OCI-LY7 (cell line): ENCODE measurements around the gene RNF25. TPM values are rescaled to one million over a fixed set of nuclear protein-coding genes. Genes with fewer than 3 reads are reported as not detected.

Experiments used
- BruUV-seq: library from RNA; stranded (reverse); fragments of 400-500 nt; replicated peaks from 2 replicates; lab custom pipeline; 2021; lab: Mats Ljungman, UMichigan
- CTCF ChIA-PET: fragments of 300-600 bp; sonication (Branson Sonifier 250); formaldehyde crosslinking; loops from one replicate; lab custom pipeline; 2022; ENCODE audit warnings: antibody characterized with exemption; ENCODE audit not compliant: unreplicated experiment; lab: Charles Lee
- POLR2A ChIA-PET: fragments of 300-600 bp; sonication (Branson Sonifier 250); formaldehyde crosslinking; loops from one replicate; lab custom pipeline; 2022; ENCODE audit warnings: antibody characterized with exemption; lab: Charles Lee
- DNase-seq: peaks from one replicate; pipeline ENCODE4 v3.0.0-alpha.2; 2015; ENCODE audit warnings: low spot score
- H2AFZ ChIP-seq: fragments of 200-600 bp; sonication (generic), shearing (Covaris generic); 2 replicates; pipeline ENCODE4 v1.6.1; 2014; ENCODE audit warnings: mild to moderate bottlenecking, antibody characterized with exemption, low read length, moderate library complexity
- H3K27ac ChIP-seq: fragments of 200-600 bp; sonication (generic); 2 replicates; pipeline ENCODE4 v1.5.1; 2014; ENCODE audit warnings: mixed run types, low read depth, mild to moderate bottlenecking, moderate library complexity, low read length, inconsistent platforms; ENCODE audit not compliant: poor library complexity, severe bottlenecking
- H3K36me3 ChIP-seq: fragments of 200-600 bp; sonication (generic); 2 replicates; pipeline ENCODE4 v1.6.1; 2014; ENCODE audit warnings: mild to moderate bottlenecking, antibody characterized with exemption, low read length, moderate library complexity, mixed read lengths; ENCODE audit not compliant: insufficient read depth
- H3K4me1 ChIP-seq: fragments of 200-600 bp; sonication (generic); 2 replicates; pipeline ENCODE4 v1.5.1; 2014; ENCODE audit warnings: mild to moderate bottlenecking, low read length; ENCODE audit not compliant: insufficient read depth, poor library complexity, severe bottlenecking
- H3K4me2 ChIP-seq: fragments of 200-600 bp; sonication (generic); 2 replicates; pipeline ENCODE4 v1.6.1; 2014; ENCODE audit warnings: mild to moderate bottlenecking, low read length
- H3K4me3 ChIP-seq: fragments of 200-600 bp; sonication (generic); 2 replicates; pipeline ENCODE4 v1.5.1; 2014; ENCODE audit warnings: mild to moderate bottlenecking, low read depth, low read length; ENCODE audit not compliant: poor library complexity, severe bottlenecking
- H3K79me2 ChIP-seq: fragments of 200-600 bp; sonication (generic); 2 replicates; pipeline ENCODE4 v1.6.1; 2016; ENCODE audit warnings: low read depth, mild to moderate bottlenecking, low read length, moderate library complexity, mixed read lengths; ENCODE audit not compliant: insufficient read depth
- H3K9me2 ChIP-seq: fragments of 200-600 bp; sonication (generic); 2 replicates; pipeline ENCODE4 v1.6.1; 2016; ENCODE audit warnings: mild to moderate bottlenecking, low read length, mixed read lengths; ENCODE audit not compliant: insufficient read depth
- H3K9me3 ChIP-seq: fragments of 200-600 bp; sonication (generic); 2 replicates; pipeline ENCODE4 v1.6.1; 2014; ENCODE audit warnings: mild to moderate bottlenecking, mixed run types, low read length, mixed read lengths
- H4K20me1 ChIP-seq: fragments of 200-600 bp; sonication (generic); 2 replicates; pipeline ENCODE4 v1.6.1; 2014; ENCODE audit warnings: mild to moderate bottlenecking, antibody characterized with exemption, low read length, moderate library complexity, mixed read lengths; ENCODE audit not compliant: insufficient read depth
- CTCF ChIP-seq: fragments of 200-600 bp; sonication (generic); conservative IDR thresholded peaks from 2 replicates; pipeline ENCODE4 v1.5.1; 2014; ENCODE audit warnings: mild to moderate bottlenecking, antibody characterized with exemption, low read length, moderate library complexity, mixed read lengths
- EZH2phosphoT487 ChIP-seq: fragments of 200-600 bp; sonication (generic); IDR thresholded peaks from 2 replicates; pipeline ENCODE4 v1.6.1; 2018; ENCODE audit warnings: low read depth, borderline replicate concordance, mild to moderate bottlenecking, mixed run types, antibody characterized with exemption, low read length, moderate library complexity, mixed read lengths
- intact Hi-C: fragments of 100-400 bp; cut with micrococcal nuclease; formaldehyde crosslinking; loops from one replicate; pipeline ENCODE4 v1.10.0; 2022; ENCODE audit not compliant: unreplicated experiment
- total RNA-seq, 2 experiments: library from RNA; depleted of rRNA in 1 of 2; stranded (reverse); fragments of >200 nt in 1 of 2; shearing (Covaris generic) in 1 of 2; gene quantifications; 2 replicates each; pipeline ENCODE4 v1.2.3, GENCODE V29; 2014 to 2022

Gene RNF25
- total RNA-seq, 2 experiments from 2014 or later = 24.0 to 25.8 TPM

- intact Hi-C loops = loop anchor here (1.0 to 5.0 kb wide), 4 partner anchors 12 to 188 kb away; partner anchors contain the start of genes CNOT9, TTLL4 and USP37
- ChIA-PET POLR2A (interaction anchor here (0.6 to 5.4 kb wide), 13 partner anchors 11 to 622 kb away, joined by 3 to 55 read pairs (median 3); partner anchors contain the start of genes RNF25 and STK36), CTCF (interaction anchor here (0.6 to 2.1 kb wide), 11 partner anchors 8 to 579 kb away, joined by 3 to 16 read pairs (median 8); partner anchors contain the start of genes RNF25, STK36 and USP37)
- TF ChIP-seq EZH2phosphoT487 (no peak), CTCF (no peak)
- H3K79me2 ChIP-seq = peaks cover 48% of the 10 kb centered on the region
- peaks cover 77% of the 10 kb centered on the region for H3K36me3 ChIP-seq
- peaks cover 5% of the 10 kb centered on the region; the same call in 1 of the 2 replicates for H4K20me1 ChIP-seq
- peak within 1 kb of the TSS; percentile 81 for H3K4me2 ChIP-seq
- peak; percentile 93 for DNase-seq
- H3K4me1 ChIP-seq = peaks cover 17% of the 10 kb centered on the region
- no TSS peak for BruUV-seq
- H3K4me3 ChIP-seq = peak within 1 kb of the TSS; percentile 87
- H3K9me2 ChIP-seq = no peaks in the 10 kb centered on the region
- no peaks in the 10 kb centered on the region for H3K9me3 ChIP-seq
- peak within 1 kb of the TSS; percentile 80 for H2AFZ ChIP-seq
- H3K27ac ChIP-seq = peak within 1 kb of the TSS; percentile 55
Observed at GRCh38 chr2:218659258-218659987, 12.4 kb downstream of the RNF25 start, which contains the start of the genes BCS1L and ZNF142. Gene BCS1L (plus strand): TSS chr2:218659683. CDS start chr2:218660988, 1,305 bp downstream. Gene ZNF142 (minus strand): TSS chr2:218659623. CDS start chr2:218656429, 3,194 bp downstream.

- POLR2A ChIA-PET = interaction anchor here (0.6 to 5.4 kb wide), 9 partner anchors 12 to 623 kb away, joined by 3 to 55 read pairs (median 3); partner anchors contain the start of genes RNF25 and STK36
- Histone ChIP-seq H3K4me2 (peak overlapping the region; percentile 81), H4K20me1 (peaks cover 5% of the 10 kb centered on the region; the same call in 1 of the 2 replicates), H3K4me3 (peak overlapping the region; percentile 87), H3K9me3 (no peaks in the 10 kb centered on the region), H3K9me2 (no peaks in the 10 kb centered on the region), H3K27ac (peak overlapping the region; percentile 55), H3K36me3 (peaks cover 77% of the 10 kb centered on the region), H3K4me1 (peaks cover 17% of the 10 kb centered on the region), H2AFZ (peak overlapping the region; percentile 80), H3K79me2 (peaks cover 51% of the 10 kb centered on the region)
- intact Hi-C loops = loop anchor here (1.0 to 5.0 kb wide), 4 partner anchors 13 to 189 kb away; partner anchors contain the start of genes CNOT9, TTLL4 and USP37
- TF ChIP-seq EZH2phosphoT487 (no peak), CTCF (peak; percentile 82)
- CTCF ChIA-PET = interaction anchor here (0.5 to 2.1 kb wide), 7 partner anchors 10 to 502 kb away, joined by 3 to 16 read pairs (median 7); partner anchors contain the start of genes NHEJ1, RNF25 and STK36
- DNase-seq = peak; percentile 79
- BruUV-seq = TSS peak; percentile 78
Observed at GRCh38 chr2:218658671-218659257, 13.0 kb downstream of the RNF25 start.
